IPS-NIHi11 (cell line): Measurements from ENCODE around the gene TLK1.
A peak's percentile ranks its signal among the peaks of the same experiment; 100 is the strongest.

Experiments
- DNase-seq: peaks from one replicate; pipeline ENCODE4 v3.0.0; 2012; ENCODE audit warnings: mixed read lengths, low spot score

The TLK1 gene

GRCh38 chr2:171160119-171160955, at the start of gene TLK1:
TLK1 (minus strand) TSS chr2:171160893; CDS start chr2:171160428, 465 bp downstream.
- peak; percentile 84 for DNase-seq

GRCh38 chr2:171210216-171210863, 49.6 kb upstream of the TLK1 start:
- no peak for DNase-seq

GRCh38 chr2:171208657-171209056, 48.0 kb upstream of the TLK1 start:
- DNase-seq: no peak

- DNase-seq: no peak
Observed at GRCh38 chr2:171206422-171207115, 45.9 kb upstream of the TLK1 start.

- DNase-seq: no peak
Observed at GRCh38 chr2:171205551-171205950, 44.9 kb upstream of the TLK1 start.

- DNase-seq: no peak
Observed at GRCh38 chr2:171201767-171202166, 41.1 kb upstream of the TLK1 start.

GRCh38 chr2:171201271-171201670, 40.6 kb upstream of the TLK1 start:
- no peak for DNase-seq

GRCh38 chr2:171200469-171200868, 39.8 kb upstream of the TLK1 start:
- DNase-seq: no peak

- no peak for DNase-seq
Observed at GRCh38 chr2:171191021-171191420, 30.3 kb upstream of the TLK1 start.

- no peak for DNase-seq
Observed at GRCh38 chr2:171187819-171188218, 27.1 kb upstream of the TLK1 start.

GRCh38 chr2:171187177-171187576, 26.5 kb upstream of the TLK1 start:
- DNase-seq: no peak

GRCh38 chr2:171185941-171186340, 25.2 kb upstream of the TLK1 start:
- DNase-seq: no peak

- no peak for DNase-seq
Observed at GRCh38 chr2:171185165-171185818, 24.6 kb upstream of the TLK1 start.

GRCh38 chr2:171181064-171182049, 20.7 kb upstream of the TLK1 start:
- DNase-seq: no peak

GRCh38 chr2:171180229-171180930, 19.7 kb upstream of the TLK1 start:
- DNase-seq: no peak

GRCh38 chr2:171178993-171179392, 18.3 kb upstream of the TLK1 start:
- no peak for DNase-seq

- no peak for DNase-seq
Observed at GRCh38 chr2:171176516-171176915, 15.8 kb upstream of the TLK1 start.

GRCh38 chr2:171174075-171174474, 13.4 kb upstream of the TLK1 start:
- DNase-seq: no peak

- no peak for DNase-seq
Observed at GRCh38 chr2:171173087-171173486, 12.4 kb upstream of the TLK1 start.

- no peak for DNase-seq
Observed at GRCh38 chr2:171171808-171172207, 11.1 kb upstream of the TLK1 start.

- no peak for DNase-seq
Observed at GRCh38 chr2:171169839-171170238, 9.1 kb upstream of the TLK1 start.
